ENCODE data around the gene MACROD1.
"Not testable (repeated sequence)": the region's sequence is repeated elsewhere in the genome, so short reads cannot be mapped to it uniquely, and the experiment has no call there.

The MACROD1 gene

DNA sequence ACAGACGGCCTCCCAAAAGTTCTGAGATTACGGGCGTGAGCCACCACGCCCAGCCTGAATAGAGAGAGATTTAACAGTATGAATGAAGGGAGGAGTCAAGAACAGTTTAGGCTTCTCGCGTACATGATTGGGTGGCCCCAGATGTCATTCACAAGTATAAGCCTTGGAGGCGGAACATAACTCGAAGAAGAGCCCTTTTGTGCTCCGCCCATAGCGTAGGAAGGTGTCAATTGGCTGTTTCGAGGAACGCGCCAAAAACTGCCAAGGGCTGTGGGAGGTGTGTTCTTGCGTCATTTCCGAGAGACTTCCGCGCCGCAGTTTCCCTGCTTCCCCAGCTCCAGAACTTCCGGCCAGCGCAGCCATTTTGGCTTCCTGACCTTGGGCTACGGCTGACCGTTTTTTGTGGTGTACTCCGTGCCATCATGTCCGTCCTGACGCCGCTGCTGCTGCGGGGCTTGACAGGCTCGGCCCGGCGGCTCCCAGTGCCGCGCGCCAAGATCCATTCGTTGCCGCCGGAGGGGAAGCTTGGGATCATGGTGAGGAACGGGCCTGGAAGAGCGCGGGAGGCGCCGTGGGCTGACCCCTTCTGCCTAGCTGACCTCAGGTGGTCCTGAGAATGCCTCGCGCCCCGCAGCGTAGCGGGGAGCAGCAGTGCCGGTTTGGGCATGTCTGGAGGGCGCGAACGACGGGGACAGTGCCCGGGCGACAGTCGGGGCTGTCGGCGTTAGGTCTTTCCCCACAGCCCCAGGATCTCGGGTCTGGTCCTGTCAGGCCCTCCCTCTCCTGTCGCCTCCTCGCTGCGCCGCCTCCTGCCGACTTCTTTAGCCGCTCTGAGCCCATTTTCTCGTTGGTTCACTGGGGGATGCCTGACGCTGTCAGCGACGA lies 191.4 kb downstream of the MACROD1 start, which contains the start of gene COX8A:
Gene COX8A (plus strand): TSS at position 362 of the 885 bp plus-strand sequence. CDS start 61 bp downstream, at position 423.
- Histone ChIP-seq H3K4me1 (ENCODE audit: control insufficient read depth, insufficient read depth, low read length) (peaks cover 22% of the 10 kb centered on the region), H3K36me3 (ENCODE audit: control insufficient read depth, insufficient read depth, low read length) (peaks cover 17% of the 10 kb centered on the region), H3K9me3 (ENCODE audit: control insufficient read depth, insufficient read depth, low read length) (no peaks in the 10 kb centered on the region), H3K4me3 (ENCODE audit: low read depth, low read length) (peak within 1 kb of the TSS; percentile 92), H3K27ac (ENCODE audit: low read depth, low read length) (peak within 1 kb of the TSS; percentile 99), H3K27me3 (ENCODE audit: control insufficient read depth, insufficient read depth, low read length) (peaks cover 8% of the 10 kb centered on the region), H3K9ac (ENCODE audit: low read depth, low read length) (peak within 1 kb of the TSS; percentile 91)

DNA sequence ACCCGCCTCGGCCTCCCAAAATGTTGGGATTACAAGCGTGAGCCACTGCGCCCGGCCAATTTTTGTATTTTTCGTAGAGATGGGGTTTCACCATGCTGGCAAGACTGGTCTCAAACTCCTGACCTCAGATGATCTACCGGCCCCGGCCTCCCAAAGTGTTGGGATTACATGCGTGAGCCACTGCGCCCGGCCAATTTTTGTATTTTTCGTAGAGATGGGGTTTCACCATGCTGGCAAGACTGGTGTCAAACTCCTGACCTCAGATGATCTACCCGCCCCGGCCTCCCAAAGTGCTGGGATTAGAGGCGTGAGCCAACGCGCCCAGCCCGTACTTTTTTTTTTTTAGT lies 192.0 kb downstream of the MACROD1 start:
- H3K9me3 ChIP-seq (ENCODE audit: control insufficient read depth, insufficient read depth, low read length); H3K9ac ChIP-seq (ENCODE audit: low read depth, low read length); H3K4me3 ChIP-seq (ENCODE audit: low read depth, low read length); H3K27ac ChIP-seq (ENCODE audit: low read depth, low read length): not testable (repeated sequence)
- H3K4me1 ChIP-seq (ENCODE audit: control insufficient read depth, insufficient read depth, low read length), result peaks cover 17% of the 10 kb centered on the region
- peaks cover 14% of the 10 kb centered on the region for H3K27me3 ChIP-seq (ENCODE audit: control insufficient read depth, insufficient read depth, low read length)
- peaks cover 13% of the 10 kb centered on the region for H3K36me3 ChIP-seq (ENCODE audit: control insufficient read depth, insufficient read depth, low read length)

DNA sequence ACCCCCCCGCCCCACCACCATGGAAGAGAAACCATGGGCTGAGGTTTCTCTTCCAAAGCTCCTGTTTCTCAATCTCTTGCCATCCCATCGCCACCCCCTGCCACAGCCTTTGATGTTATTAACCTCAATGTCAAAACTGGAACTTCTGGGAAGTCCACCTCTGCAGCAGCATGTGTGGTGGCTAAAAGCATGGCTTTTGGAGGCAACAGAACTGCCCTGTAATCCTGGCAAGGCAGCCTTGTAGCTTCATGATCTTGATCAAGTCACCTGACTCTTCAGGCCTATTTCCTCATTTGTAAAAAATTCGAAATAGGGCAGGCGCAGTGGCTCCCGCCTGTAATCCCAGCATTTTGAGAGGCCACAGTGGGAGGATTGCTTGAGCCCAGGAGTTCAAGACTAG lies 195.0 kb downstream of the MACROD1 start:
- no peak overlapping the region for H3K4me3 ChIP-seq (ENCODE audit: low read depth, low read length)
- no peaks in the 10 kb centered on the region for H3K9me3 ChIP-seq (ENCODE audit: control insufficient read depth, insufficient read depth, low read length)
- H3K36me3 ChIP-seq (ENCODE audit: control insufficient read depth, insufficient read depth, low read length), result peaks cover 2% of the 10 kb centered on the region
- H3K27ac ChIP-seq (ENCODE audit: low read depth, low read length), result no peak overlapping the region
- H3K27me3 ChIP-seq (ENCODE audit: control insufficient read depth, insufficient read depth, low read length), result peaks cover 14% of the 10 kb centered on the region
- peaks cover 2% of the 10 kb centered on the region for H3K4me1 ChIP-seq (ENCODE audit: control insufficient read depth, insufficient read depth, low read length)
- no peak overlapping the region for H3K9ac ChIP-seq (ENCODE audit: low read depth, low read length)

DNA sequence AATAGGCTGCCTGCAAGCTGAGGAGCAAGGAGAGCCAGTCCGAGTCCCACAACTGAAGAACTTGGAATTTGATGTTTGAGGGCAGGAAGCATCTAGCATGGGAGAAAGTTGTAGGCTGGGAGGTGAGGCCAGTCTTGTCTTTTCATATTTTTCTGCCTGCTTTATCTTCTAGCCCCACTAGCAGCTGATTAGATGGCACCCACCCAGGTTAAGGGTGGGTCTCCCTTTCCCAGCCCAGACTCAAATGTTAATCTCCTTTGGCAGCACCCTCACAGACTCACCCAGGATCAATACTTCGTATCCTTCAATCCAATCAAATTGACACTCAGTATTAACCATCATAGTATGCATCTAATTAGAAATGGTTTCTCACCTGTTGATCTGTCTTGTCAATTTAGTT lies 196.5 kb downstream of the MACROD1 start:
- Histone ChIP-seq H3K27ac (ENCODE audit: low read depth, low read length) (no peak overlapping the region), H3K36me3 (ENCODE audit: control insufficient read depth, insufficient read depth, low read length) (no peaks in the 10 kb centered on the region), H3K4me3 (ENCODE audit: low read depth, low read length) (no peak overlapping the region), H3K9me3 (ENCODE audit: control insufficient read depth, insufficient read depth, low read length) (no peaks in the 10 kb centered on the region), H3K4me1 (ENCODE audit: control insufficient read depth, insufficient read depth, low read length) (no peaks in the 10 kb centered on the region), H3K27me3 (ENCODE audit: control insufficient read depth, insufficient read depth, low read length) (peaks cover 21% of the 10 kb centered on the region), H3K9ac (ENCODE audit: low read depth, low read length) (no peak overlapping the region)

DNA sequence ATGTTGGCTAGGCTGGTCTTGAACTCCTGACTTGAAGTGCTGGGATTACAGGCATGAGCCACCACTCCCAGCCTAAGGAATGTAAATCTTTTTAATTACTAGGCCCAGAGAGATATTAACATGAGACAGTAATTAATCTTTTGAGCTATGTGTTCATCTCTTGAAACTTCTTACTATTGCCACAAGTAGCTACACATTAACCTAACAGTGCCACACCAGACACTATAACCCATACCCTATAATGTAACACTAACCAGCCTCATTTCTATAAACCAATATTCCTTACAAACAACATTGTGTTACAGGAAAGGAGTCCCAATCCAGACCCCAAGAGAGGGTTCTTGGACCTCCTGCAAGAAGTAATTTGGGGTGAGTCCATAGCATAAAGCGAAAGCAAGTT lies 199.5 kb downstream of the MACROD1 start:
- no peak overlapping the region for H3K9ac ChIP-seq (ENCODE audit: low read depth, low read length)
- peaks cover 17% of the 10 kb centered on the region for H3K27me3 ChIP-seq (ENCODE audit: control insufficient read depth, insufficient read depth, low read length)
- H3K36me3 ChIP-seq (ENCODE audit: control insufficient read depth, insufficient read depth, low read length), result no peaks in the 10 kb centered on the region
- no peaks in the 10 kb centered on the region for H3K4me1 ChIP-seq (ENCODE audit: control insufficient read depth, insufficient read depth, low read length)
- no peak overlapping the region for H3K4me3 ChIP-seq (ENCODE audit: low read depth, low read length)
- H3K9me3 ChIP-seq (ENCODE audit: control insufficient read depth, insufficient read depth, low read length), result no peaks in the 10 kb centered on the region
- H3K27ac ChIP-seq (ENCODE audit: low read depth, low read length), result no peak overlapping the region

DNA sequence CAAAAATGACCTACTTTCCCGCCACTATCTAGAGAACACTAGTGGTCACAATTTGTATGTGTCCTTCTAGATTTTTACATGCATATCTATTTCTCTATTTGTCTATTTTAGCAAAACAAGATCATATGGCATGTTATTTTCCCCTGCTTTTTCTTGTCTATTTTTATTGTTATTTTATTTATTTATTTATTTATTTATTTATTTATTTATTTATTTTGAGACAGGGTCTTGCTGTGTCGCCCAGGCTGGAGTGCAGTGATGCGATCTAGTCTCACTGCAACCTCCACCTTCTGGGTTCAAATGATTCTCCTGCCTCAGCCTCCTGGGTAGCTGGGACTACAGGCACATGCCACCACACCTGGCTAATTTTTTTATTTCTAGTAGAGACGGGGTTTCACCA lies 202.0 kb downstream of the MACROD1 start:
- not testable (repeated sequence) for H3K9me3 ChIP-seq (ENCODE audit: control insufficient read depth, insufficient read depth, low read length); H3K27me3 ChIP-seq (ENCODE audit: control insufficient read depth, insufficient read depth, low read length); H3K4me3 ChIP-seq (ENCODE audit: low read depth, low read length); H3K9ac ChIP-seq (ENCODE audit: low read depth, low read length); H3K27ac ChIP-seq (ENCODE audit: low read depth, low read length); H3K36me3 ChIP-seq (ENCODE audit: control insufficient read depth, insufficient read depth, low read length); H3K4me1 ChIP-seq (ENCODE audit: control insufficient read depth, insufficient read depth, low read length)

DNA sequence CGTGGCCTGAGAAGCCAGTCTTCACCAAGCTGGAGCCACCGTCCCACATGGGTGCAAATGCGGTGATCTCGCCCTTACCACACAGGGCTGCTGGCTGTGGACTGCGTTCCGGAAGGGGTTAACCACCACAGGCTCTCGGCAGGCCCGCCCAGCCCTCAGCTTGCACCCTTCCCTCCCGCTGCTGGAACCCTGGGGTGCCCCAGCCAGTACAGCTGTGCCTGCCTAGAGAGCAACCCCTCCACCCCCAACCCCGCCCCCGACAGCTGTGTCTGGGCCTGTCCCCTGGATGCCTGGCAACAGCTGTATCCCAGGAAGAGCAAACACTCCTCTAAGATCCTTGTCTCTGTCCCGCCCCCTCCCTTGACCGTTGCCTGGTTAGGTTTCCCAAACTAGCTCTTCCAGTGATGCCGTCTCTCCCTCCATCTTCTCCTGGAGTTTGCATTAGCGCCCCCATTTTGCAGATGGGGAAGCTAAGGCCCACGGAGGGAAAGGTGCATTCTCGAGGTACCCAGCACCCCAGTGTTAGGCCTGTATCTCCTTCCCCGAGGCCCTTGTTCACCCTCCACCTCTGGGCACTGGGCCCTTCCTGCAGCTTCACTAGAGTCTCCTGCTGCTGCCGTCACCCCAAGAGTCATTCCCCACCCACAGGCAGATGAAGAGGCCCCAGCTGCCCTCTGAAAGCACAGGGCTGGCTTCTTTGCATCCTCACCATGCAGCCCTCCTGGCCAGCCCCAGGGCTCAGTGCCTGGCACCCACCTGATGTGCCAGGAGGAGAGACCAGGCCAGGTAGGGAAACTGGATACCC lies 204.1 kb downstream of the MACROD1 start:
- no peak overlapping the region for H3K4me3 ChIP-seq (ENCODE audit: low read depth, low read length)
- H3K27ac ChIP-seq (ENCODE audit: low read depth, low read length), result no peak overlapping the region
- no peak overlapping the region for H3K9ac ChIP-seq (ENCODE audit: low read depth, low read length)
- peaks cover 6% of the 10 kb centered on the region; the same call in 1 of the 2 replicates for H3K36me3 ChIP-seq (ENCODE audit: control insufficient read depth, insufficient read depth, low read length)
- no peaks in the 10 kb centered on the region for H3K4me1 ChIP-seq (ENCODE audit: control insufficient read depth, insufficient read depth, low read length)
- H3K9me3 ChIP-seq (ENCODE audit: control insufficient read depth, insufficient read depth, low read length), result no peaks in the 10 kb centered on the region
- peaks cover 7% of the 10 kb centered on the region; the same call in 1 of the 2 replicates for H3K27me3 ChIP-seq (ENCODE audit: control insufficient read depth, insufficient read depth, low read length)

DNA sequence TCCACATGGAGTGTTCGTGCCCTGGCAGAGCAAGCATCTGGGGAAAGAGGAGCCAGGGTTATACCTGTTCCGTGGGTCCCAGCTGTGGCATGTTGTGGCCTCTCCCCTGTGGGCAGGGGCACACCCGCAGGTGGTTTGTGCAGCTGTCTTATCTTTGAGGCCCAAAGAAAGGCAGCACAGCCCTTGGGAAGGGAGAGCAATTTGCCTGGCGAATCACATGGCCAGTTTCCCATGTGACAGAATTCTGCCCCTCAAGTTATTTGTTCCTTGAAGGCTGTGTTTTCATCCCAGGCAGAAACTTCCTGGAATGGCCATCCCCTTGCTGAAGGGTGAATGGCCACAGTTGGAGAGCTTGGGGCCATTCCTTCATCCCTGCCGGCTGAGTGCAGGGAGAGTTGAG lies 207.9 kb downstream of the MACROD1 start:
- H3K4me3 ChIP-seq (ENCODE audit: low read depth, low read length), result no peak overlapping the region
- H3K27ac ChIP-seq (ENCODE audit: low read depth, low read length), result no peak overlapping the region
- no peaks in the 10 kb centered on the region for H3K4me1 ChIP-seq (ENCODE audit: control insufficient read depth, insufficient read depth, low read length)
- H3K27me3 ChIP-seq (ENCODE audit: control insufficient read depth, insufficient read depth, low read length), result no peaks in the 10 kb centered on the region
- H3K9me3 ChIP-seq (ENCODE audit: control insufficient read depth, insufficient read depth, low read length), result no peaks in the 10 kb centered on the region
- H3K9ac ChIP-seq (ENCODE audit: low read depth, low read length), result no peak overlapping the region
- peaks cover 40% of the 10 kb centered on the region for H3K36me3 ChIP-seq (ENCODE audit: control insufficient read depth, insufficient read depth, low read length)

DNA sequence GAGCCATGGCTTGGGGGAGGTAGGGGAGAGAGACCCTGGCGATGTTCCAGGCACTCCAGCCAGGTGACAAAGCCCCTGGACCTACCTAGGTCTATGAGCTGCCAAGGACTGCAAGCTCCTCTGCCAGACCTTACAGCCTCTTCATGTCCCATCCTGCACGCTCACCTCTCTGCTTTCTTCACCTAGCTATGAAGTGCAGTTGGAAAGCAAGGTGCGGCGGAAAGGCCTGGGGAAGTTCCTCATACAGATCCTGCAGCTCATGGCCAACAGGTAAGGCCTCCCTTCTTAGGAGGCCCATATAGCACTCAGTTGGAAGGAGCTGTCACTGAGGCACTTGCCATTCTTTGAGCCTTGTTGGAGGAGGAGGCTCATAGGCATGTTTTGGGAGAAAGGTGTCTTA lies 213.3 kb downstream of the MACROD1 start:
- no peaks in the 10 kb centered on the region for H3K27me3 ChIP-seq (ENCODE audit: control insufficient read depth, insufficient read depth, low read length)
- H3K9me3 ChIP-seq (ENCODE audit: control insufficient read depth, insufficient read depth, low read length), result no peaks in the 10 kb centered on the region
- no peak overlapping the region for H3K27ac ChIP-seq (ENCODE audit: low read depth, low read length)
- peaks cover 64% of the 10 kb centered on the region for H3K36me3 ChIP-seq (ENCODE audit: control insufficient read depth, insufficient read depth, low read length)
- H3K4me1 ChIP-seq (ENCODE audit: control insufficient read depth, insufficient read depth, low read length), result no peaks in the 10 kb centered on the region
- no peak overlapping the region for H3K4me3 ChIP-seq (ENCODE audit: low read depth, low read length)
- no peak overlapping the region for H3K9ac ChIP-seq (ENCODE audit: low read depth, low read length)

DNA sequence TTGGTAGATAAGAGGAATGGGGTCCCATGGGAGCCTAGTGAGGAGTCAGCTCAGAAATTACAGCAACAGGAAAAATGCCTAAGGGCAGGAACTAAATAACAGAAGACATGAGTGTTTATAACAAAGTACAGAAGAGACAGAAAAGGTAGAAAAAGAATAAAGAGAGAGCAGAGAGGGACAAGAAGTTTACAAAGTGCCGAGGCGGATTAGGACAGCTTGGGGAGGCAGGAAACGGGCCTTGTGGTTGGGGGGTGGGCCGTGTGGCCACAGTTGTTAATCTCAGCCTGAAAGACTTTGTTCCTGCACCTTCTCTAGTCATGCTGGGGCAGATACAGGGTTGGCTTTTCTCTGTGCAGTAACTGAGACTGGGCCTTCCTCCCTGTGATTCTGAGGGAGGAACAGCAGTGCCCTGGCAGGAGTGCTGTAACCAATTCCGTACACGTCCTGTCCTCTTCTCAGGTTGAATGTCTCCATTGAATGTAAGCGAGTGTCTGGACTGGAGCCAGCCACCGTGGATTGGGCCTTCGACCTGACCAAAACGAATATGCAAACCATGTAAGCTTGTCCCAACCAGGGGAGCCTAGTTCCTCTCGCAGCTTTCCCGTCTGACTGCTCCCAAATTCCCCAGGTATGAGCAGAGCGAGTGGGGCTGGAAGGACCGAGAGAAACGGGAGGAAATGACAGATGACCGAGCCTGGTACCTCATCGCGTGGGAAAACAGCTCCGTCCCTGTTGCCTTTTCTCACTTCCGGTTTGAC lies 214.0 kb downstream of the MACROD1 start:
- Histone ChIP-seq H3K4me1 (ENCODE audit: control insufficient read depth, insufficient read depth, low read length) (no peaks in the 10 kb centered on the region), H3K9ac (ENCODE audit: low read depth, low read length) (no peak overlapping the region), H3K27me3 (ENCODE audit: control insufficient read depth, insufficient read depth, low read length) (no peaks in the 10 kb centered on the region), H3K9me3 (ENCODE audit: control insufficient read depth, insufficient read depth, low read length) (no peaks in the 10 kb centered on the region), H3K4me3 (ENCODE audit: low read depth, low read length) (no peak overlapping the region), H3K36me3 (ENCODE audit: control insufficient read depth, insufficient read depth, low read length) (peaks cover 63% of the 10 kb centered on the region), H3K27ac (ENCODE audit: low read depth, low read length) (no peak overlapping the region)
